Testis (tissue), 2 donors: Measurements from ENCODE around the gene FBXO30.

Experiments
- POLR2A ChIP-seq: fragments of 450-650 bp; IDR thresholded peaks from one replicate; pipeline ENCODE4 v1.6.1; 2017; ENCODE audit warnings: antibody characterized with exemption, mild to moderate bottlenecking, moderate library complexity
- TF ChIP-seq, protein P1 (sequence below), 3 experiments: fragments of 450-650 bp in 2 of 3; fragments of 200-600 bp in 1 of 3; sonication (generic) in 1 of 3; IDR thresholded peaks; one replicate each; pipeline ENCODE4 v1.5.1; 2016 to 2019; ENCODE audit warnings: antibody characterized with exemption in 3 of 3, mild to moderate bottlenecking in 2 of 3, moderate library complexity in 1 of 3

DNA sequence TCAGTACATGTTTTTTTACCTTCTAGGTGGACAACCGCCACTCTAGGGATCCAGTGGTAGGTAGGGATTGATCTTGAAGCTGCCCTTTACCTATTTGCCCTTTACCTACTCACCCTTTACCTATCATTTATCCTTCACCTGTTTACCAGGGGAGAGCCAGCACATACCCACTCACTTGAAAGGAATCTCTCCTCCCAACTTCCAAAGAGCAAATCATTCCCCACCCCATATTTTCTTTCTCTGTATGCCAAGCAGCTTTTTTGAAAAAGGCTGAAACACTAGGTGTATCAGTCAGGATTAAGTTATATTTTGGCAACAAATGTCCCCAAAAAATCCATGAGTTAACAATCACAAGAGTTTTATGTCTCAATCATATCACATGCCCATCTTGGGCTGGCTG is 68.7 kb downstream of the FBXO30 start:
- TF ChIP-seq, protein P1, sequence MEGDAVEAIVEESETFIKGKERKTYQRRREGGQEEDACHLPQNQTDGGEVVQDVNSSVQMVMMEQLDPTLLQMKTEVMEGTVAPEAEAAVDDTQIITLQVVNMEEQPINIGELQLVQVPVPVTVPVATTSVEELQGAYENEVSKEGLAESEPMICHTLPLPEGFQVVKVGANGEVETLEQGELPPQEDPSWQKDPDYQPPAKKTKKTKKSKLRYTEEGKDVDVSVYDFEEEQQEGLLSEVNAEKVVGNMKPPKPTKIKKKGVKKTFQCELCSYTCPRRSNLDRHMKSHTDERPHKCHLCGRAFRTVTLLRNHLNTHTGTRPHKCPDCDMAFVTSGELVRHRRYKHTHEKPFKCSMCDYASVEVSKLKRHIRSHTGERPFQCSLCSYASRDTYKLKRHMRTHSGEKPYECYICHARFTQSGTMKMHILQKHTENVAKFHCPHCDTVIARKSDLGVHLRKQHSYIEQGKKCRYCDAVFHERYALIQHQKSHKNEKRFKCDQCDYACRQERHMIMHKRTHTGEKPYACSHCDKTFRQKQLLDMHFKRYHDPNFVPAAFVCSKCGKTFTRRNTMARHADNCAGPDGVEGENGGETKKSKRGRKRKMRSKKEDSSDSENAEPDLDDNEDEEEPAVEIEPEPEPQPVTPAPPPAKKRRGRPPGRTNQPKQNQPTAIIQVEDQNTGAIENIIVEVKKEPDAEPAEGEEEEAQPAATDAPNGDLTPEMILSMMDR (IDR thresholded peaks at IDR 0.05) = no peak
- no peak for TF ChIP-seq POLR2A
